Measurements from ENCODE around the gene GMDS.
"Not testable (repeated sequence)": the region's sequence is repeated elsewhere in the genome, so short reads cannot be mapped to it uniquely, and the experiment has no call there.

Gene GMDS

DNA sequence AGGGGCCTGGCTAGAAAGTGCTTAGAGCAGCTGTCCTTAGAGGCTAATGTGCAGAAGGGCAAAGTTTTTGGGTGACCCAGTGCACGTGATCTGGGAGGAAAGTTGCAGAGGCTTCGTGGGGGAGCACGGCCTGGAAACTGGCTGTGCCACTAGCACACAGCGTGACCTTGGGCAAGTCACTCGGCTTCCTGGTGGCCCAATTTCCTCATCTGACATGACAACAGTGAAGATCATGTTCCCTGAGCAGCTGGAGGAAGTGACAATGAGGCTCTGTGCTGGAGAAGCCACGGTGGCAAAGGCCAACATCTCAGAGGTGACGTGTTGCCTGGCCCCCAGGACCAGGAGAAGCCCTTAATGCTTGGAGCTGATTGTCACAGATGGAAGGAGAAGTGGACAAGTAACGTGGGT is 536.2 kb downstream of the GMDS start:
- DNase-seq (ENCODE audit: low spot score), result no peak

DNA sequence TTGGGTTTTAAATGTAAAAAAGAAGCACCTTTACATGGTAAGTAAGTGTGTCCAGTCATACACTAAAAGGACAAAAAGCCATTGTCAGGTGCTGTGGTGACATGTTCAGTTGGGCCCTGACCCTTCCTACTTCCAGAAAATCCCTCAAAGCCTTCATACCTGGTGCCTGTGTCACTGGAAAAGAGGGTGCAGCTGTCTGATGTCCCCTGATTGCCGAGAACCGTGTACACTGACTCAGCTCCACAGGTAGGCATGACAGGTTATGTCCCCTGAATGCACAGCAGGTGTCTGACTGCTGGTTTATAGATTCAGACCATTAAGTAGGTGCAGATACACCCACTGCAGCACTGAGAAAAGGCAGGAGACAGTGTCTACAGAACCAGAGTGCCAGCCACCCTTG is 536.6 kb downstream of the GMDS start:
- no peak for DNase-seq (ENCODE audit: low spot score)

- no peak for DNase-seq (ENCODE audit: low spot score)
These were observed 537.3 kb downstream of the GMDS start for GRCh38 chr6:1708122-1708521.

DNA sequence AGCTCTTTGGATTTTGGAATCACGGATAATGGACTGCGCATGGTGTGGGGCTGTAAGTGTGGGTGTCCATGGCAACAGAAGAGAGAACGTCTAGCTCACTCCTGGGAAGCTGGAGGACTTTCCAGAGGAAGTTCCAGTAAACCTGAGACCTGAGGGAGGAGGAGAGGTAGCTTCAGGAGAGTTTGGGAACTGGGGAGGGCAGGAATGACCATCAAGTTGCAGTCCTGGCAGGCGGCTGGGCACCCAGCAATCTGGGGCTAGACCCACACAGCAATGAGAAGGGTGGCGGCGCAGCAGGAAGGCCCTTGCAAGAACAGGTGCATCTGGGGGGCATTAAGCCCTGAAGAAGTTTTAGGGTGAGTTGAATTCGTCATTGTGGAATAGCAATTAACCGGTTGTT is 539.8 kb downstream of the GMDS start:
- no peak for DNase-seq (ENCODE audit: low spot score)

- DNase-seq (ENCODE audit: low spot score), result no peak
These were observed 540.2 kb downstream of the GMDS start for GRCh38 chr6:1705183-1705582.

DNA sequence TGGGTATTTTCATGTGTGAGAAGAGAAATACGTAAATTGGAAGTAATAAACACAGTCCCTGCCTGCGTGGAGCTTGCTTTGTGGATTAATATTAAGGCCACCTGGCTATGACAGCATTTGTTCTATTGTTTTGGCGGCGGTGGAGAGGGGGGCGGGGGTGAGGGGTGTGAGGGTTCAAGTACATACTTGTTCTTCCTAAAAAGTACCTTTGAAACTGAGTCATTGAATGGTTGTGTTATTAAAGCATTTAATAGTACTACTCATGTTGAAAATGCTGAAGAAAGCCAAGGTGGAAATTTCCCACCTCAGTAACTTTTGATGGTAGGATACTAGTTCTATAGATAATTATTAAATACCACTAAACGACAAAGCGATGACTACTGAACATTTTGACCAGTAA is 540.7 kb downstream of the GMDS start:
- no peak for DNase-seq (ENCODE audit: low spot score)

DNA sequence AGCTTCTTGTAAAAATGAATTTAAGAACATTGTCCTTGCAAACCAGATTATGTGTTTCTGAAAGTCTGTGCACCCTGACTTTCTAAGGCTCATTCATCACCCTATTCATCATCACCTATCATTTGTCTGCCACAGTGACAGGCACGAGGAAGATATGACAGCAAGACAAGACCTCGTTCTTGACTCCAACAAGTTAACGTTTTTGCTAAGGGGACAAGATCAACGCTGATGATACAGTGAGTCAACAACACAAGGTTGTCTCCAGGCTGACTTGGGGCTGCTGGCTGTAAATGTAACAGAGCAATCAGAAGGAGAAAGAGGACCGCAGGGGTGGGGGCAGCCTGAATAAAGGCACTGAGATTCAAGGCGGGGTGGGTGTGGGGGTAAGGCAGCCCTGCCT is 541.5 kb downstream of the GMDS start:
- no peak for DNase-seq (ENCODE audit: low spot score)

DNA sequence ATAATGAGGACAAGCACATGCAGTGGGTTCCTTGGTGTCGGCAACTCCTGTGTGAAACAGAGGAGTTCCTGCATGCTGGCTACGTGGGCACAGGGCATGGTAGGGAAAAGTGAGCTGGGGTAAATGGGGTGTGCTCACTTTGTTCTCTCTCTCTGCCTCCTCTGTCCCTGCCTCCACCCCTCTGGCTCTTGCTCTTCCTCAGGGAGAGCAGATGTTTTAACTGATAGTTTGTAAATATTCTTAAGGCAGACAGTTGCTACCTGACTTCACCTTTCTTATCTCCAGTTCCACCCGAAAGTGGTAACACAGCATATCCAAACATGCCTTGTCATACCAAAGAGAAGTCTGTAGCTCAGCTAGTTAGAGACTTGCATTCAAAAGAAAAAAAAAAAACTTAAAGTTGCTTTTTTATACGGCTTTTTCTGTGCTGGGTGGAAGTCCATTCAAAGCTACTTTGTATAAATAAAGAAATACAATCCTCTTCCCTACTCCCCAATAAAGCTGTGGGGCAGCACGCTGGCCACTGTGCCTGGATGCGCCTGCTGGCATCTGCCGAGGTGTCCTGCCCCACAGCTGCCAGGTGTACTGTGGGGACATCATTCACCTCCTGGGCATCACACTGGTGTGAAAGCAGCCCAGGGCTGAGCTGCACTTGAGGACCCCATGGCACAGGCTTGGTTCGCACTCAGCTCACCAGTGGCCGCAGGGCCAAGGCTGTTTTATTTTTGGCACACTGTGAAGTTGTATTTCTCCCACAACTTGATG is 542.1 kb downstream of the GMDS start:
- DNase-seq (ENCODE audit: low spot score), result no peak

- no peak for DNase-seq (ENCODE audit: low spot score)
These were observed 542.8 kb downstream of the GMDS start for GRCh38 chr6:1702580-1703051.

- DNase-seq (ENCODE audit: low spot score), result no peak
These were observed 543.6 kb downstream of the GMDS start for GRCh38 chr6:1701668-1702353.

- no peak for DNase-seq (ENCODE audit: low spot score)
These were observed 545.0 kb downstream of the GMDS start for GRCh38 chr6:1700278-1700967.

- DNase-seq (ENCODE audit: low spot score), result no peak
These were observed 546.9 kb downstream of the GMDS start for GRCh38 chr6:1698527-1698926.

DNA sequence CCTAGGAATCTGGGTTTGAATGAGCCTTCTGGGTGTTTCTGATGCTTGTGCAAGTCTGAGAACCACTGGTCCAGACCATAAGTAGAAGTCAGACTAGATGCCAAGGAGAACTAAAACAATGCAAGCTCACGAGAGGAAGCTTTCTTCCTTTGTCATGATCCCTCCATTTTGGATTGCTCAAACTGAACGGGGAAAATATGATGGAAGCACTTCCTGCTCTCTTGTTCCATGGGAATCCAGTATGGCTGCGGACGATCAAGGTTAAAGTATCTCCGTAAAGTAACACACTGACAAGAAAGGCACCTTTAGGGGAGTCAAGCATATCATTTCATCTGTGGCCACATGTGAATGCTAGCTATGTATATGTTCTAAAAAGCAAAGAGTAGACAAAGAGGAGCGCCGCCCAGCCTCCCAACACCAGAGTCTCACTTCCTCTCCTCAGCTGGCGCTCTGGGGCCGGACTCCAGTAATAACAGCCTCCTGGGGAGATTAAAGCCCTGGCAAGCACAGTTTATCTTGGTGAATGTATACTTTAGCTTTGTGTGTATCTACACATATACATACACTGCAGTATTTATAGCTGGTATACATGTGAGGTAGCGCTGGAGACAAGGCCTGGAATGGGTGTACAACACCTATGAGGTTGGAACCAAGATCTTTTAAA is 547.6 kb downstream of the GMDS start:
- no peak for DNase-seq (ENCODE audit: low spot score)

DNA sequence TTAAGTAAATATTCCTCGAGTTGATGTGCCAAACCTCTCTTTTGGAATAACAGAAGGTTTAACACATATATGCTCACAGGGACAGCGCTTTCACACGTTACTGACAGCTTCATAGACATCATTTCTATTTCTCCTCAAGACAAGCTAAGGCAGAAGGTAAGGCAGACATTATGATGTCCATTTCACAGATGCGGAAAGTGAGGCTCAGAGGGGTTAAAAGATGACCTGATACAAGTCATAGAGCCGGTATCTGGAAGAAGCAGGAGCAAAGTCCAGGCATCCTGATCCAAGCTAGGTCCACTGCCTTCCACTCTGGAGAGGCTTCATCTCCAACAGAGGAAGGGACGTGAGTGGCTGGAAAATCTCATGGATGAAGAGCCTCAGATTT is 548.9 kb downstream of the GMDS start:
- no peak for DNase-seq (ENCODE audit: low spot score)

DNA sequence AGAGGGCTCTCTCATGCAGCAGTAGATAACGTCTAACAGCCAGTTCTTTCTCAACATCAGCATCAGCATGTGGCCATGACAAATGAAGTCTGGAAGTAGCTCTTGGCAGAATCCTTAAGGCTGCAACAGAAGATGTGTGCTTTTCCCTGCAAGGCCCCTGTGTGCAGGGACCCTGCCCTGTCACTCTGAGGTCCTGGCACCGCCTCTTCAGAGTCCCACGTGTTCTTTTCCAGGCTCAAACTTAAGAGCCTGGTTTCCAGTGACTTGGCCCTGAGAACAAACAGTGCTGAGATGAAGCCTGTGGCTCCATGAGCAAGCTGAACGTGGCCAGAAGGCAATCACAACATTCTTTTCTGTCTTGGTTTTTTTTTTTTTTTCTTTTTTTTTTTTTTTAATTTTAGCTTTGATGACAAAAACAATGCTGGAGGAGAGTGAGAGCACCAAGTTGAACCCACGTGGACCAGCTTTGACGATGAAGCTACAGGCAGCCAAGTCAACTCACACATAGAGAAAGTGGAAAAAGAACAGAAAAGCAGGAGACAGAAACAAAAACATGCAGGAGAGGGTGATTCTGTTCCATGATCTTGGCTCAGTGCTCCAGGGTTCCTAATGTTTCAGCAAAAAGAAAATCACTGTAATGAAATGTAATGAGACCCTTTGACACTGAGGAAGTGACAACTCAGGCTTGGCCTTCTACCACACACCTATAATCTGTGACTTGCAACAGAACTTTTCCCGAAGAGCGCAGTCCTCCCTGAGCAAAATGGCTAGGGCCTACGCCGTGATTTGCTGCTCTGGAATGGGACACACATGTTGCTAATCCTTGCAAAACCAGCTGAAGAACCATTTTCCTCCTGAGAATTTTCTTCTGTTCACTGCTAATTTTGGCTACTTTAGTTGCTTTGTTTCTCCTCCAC is 549.6 kb downstream of the GMDS start:
- no peak for DNase-seq (ENCODE audit: low spot score)

- not testable (repeated sequence) for DNase-seq (ENCODE audit: low spot score)
These were observed 553.6 kb downstream of the GMDS start for GRCh38 chr6:1691828-1692227.

DNA sequence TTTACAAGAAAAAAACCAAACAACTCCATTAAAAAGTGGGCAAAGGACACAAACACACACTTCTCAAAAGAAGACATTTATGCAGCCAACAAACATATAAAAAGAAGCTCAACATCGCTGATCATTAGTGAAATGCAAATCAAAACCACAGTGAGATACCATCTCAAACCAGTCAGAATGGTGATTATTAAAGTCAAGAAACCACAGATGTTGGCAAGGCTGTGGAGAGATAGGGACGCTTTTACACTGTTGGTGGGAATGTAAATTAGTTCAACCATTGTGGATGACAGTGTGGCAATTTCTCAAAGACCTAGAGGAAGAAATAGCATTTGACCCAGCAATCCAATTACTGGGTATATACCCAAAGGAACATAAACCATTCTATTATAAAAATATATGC is 554.7 kb downstream of the GMDS start:
- not testable (repeated sequence) for DNase-seq (ENCODE audit: low spot score)

DNA sequence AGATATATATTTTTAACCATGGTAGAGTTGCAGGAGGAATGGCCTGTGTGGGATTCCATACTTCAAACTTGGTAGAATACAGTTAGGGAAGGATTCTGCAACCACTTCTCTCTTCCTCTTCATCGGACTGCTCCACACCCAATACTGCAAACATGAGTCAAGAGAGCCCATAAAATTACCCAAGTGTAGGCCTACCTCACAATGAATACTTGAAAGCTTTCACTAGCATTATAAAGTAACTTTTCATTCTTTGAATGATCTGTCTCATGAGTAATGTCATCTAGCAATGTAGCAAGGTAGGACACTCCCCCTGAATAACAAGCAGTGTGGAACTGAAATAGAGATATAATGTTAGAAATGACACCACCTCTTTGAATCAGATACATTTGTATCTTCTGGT is 556.3 kb downstream of the GMDS start:
- no peak for DNase-seq (ENCODE audit: low spot score)

- no peak for DNase-seq (ENCODE audit: low spot score)
These were observed 557.0 kb downstream of the GMDS start for GRCh38 chr6:1688396-1688795.

GRCh38 chr6:1687402-1687801 is 558.0 kb downstream of the GMDS start:
- DNase-seq (ENCODE audit: low spot score), result no peak
